Natural killer cell treated with Interleukin-12 subunit alpha and Interleukin-12 subunit beta and Interleukin-15 and Interleukin-18, amount 100 ng/mL, for 72 hours (primary cell): ENCODE data around the gene KCNQ5. TPM values are rescaled to one million over a fixed set of nuclear protein-coding genes. Genes with fewer than 3 reads are reported as not detected.
A peak's percentile ranks its signal among the peaks of the same experiment; 100 is the strongest.

Experiments
- ATAC-seq, 2 donors: fragments of 150-1000 bp; cut with Tn5 transposase in 1 of 2; sonication (Bioruptor Pico), chemical (Tn5 transposase) in 1 of 2; 2 replicates each; pipeline ENCODE4 v1.10.0; 2021
- DNase-seq: peaks from one replicate; pipeline ENCODE4 v3.0.0; 2022; ENCODE audit warnings: low spot score
- H3K27ac Mint-ChIP-seq, 2 donors: 1 replicate in 1 of 2; 2 replicates in 1 of 2; pipeline ENCODE4 v1.8.0; 2022; ENCODE audit warnings: mixed read lengths in 2 of 2, mild to moderate bottlenecking in 1 of 2, moderate library complexity in 1 of 2
- H3K27me3 Mint-ChIP-seq, 2 donors: 1 replicate in 1 of 2; 2 replicates in 1 of 2; pipeline ENCODE4 v1.8.0; 2022; ENCODE audit warnings: mixed read lengths in 2 of 2
- H3K36me3 Mint-ChIP-seq: one replicate; pipeline ENCODE4 v1.8.0; 2022; ENCODE audit warnings: mixed read lengths
- H3K4me1 Mint-ChIP-seq, 2 donors: 1 replicate in 1 of 2; 2 replicates in 1 of 2; pipeline ENCODE4 v1.8.0; 2022; ENCODE audit warnings: low read depth in 2 of 2, mixed read lengths in 2 of 2, mild to moderate bottlenecking in 1 of 2
- H3K4me3 Mint-ChIP-seq: one replicate; pipeline ENCODE4 v1.8.0; 2022; ENCODE audit warnings: mixed read lengths
- H3K9me3 Mint-ChIP-seq: 2 replicates; pipeline ENCODE4 v1.8.0; 2022; ENCODE audit warnings: mixed read lengths
- total RNA-seq, 2 donors: library from RNA; stranded (reverse); gene quantifications; one replicate each; pipeline ENCODE4 v1.2.3, GENCODE V29; 2022

Gene KCNQ5
- total RNA-seq, 2 donors from 2014 or later, result 3.8 to 13.3 TPM

- no peak for DNase-seq
- Mint-ChIP-seq H3K27ac (no peak overlapping the region), H3K4me1 (peaks cover 0 to 4% of the 10 kb centered on the region in 2 donors), H3K36me3 (peaks cover 13% of the 10 kb centered on the region), H3K9me3 (peaks cover 5% of the 10 kb centered on the region), H3K27me3 (no peaks in the 10 kb centered on the region), H3K4me3 (no peak overlapping the region)
- no peak for ATAC-seq
Observed at GRCh38 chr6:72715119-72715518, 93.3 kb downstream of the KCNQ5 start.

DNA sequence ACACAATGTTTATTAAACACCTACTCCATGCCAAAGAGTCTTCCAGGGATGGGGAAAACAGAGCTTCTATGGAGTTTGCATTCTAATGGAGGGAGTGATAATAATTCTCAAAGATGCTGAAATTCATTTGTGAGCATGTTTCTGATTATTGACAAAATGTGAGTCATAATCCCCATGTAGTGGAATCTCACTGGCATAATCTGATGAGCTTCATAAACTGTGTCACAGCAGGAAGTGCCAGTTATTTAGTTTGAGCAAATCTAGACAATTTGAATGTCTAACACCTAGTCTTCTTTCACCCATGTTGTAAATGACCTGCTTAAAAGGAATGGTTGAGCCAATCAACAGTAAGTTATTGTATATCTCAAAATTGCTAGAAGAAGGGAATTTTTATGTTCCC is 95.1 kb downstream of the KCNQ5 start:
- Mint-ChIP-seq H3K27me3 (no peaks in the 10 kb centered on the region), H3K27ac (no peak overlapping the region), H3K4me3 (no peak overlapping the region), H3K36me3 (no peaks in the 10 kb centered on the region), H3K4me1 (peaks cover 0 to 4% of the 10 kb centered on the region in 2 donors), H3K9me3 (no peaks in the 10 kb centered on the region)
- ATAC-seq (no peak), DNase-seq (no peak)

GRCh38 chr6:72720464-72720863 is 98.6 kb downstream of the KCNQ5 start:
- DNase-seq, result no peak
- Mint-ChIP-seq H3K27ac (no peak overlapping the region), H3K36me3 (no peaks in the 10 kb centered on the region), H3K4me3 (no peak overlapping the region), H3K9me3 (no peaks in the 10 kb centered on the region), H3K4me1 (peaks cover 0 to 4% of the 10 kb centered on the region in 2 donors), H3K27me3 (no peaks in the 10 kb centered on the region)
- no peak for ATAC-seq

DNA sequence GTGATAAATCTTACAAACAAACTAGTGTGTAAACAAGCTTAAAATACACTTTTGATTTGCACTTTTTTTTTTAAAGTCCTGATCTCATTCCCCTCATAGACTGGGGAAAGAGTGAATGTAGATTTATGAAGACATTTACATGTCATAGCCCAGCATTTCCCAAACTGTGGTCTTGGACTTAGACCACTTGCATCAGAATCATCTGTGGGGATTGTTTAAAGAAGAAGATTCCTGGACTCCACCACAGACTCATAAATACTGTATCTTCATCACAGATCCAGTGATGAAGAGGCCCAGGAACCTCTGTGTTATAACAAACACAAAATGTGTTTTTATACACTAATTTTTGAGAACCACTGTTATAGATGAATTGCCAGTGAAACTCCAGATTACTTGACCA is 99.5 kb downstream of the KCNQ5 start:
- Mint-ChIP-seq H3K36me3 (no peaks in the 10 kb centered on the region), H3K27me3 (no peaks in the 10 kb centered on the region), H3K4me1 (peaks cover 0 to 4% of the 10 kb centered on the region in 2 donors), H3K9me3 (no peaks in the 10 kb centered on the region), H3K27ac (no peak overlapping the region), H3K4me3 (no peak overlapping the region)
- no peak for DNase-seq
- no peak for ATAC-seq

DNA sequence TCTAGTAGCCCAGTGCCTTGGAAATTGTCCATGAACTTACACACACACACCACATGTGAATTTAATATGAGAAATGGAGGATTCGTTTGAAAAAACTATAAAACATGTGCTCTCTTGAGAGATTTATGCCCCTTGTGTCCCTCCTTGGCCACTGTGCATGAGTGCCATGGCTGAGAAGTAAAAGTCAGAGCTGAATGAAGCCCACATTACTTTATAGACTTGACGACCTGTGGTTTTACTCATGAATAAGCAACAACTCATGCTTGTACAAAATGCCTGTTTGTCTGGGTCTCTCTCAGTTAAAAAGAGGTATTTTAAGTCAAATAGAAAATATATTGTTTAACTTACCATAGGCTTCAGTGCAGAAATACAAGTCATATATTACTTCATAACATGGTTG is 102.7 kb downstream of the KCNQ5 start:
- Mint-ChIP-seq H3K4me3 (no peak overlapping the region), H3K36me3 (no peaks in the 10 kb centered on the region), H3K27me3 (no peaks in the 10 kb centered on the region), H3K27ac (no peak overlapping the region), H3K4me1 (peaks cover 0 to 9% of the 10 kb centered on the region in 2 donors), H3K9me3 (no peaks in the 10 kb centered on the region)
- ATAC-seq (no peak), DNase-seq (no peak)

GRCh38 chr6:72728706-72729343 is 107.0 kb downstream of the KCNQ5 start:
- no peaks in the 10 kb centered on the region for H3K9me3 Mint-ChIP-seq
- H3K4me1 Mint-ChIP-seq, result peaks cover 0 to 5% of the 10 kb centered on the region in 2 donors
- H3K27ac Mint-ChIP-seq, result no peak overlapping the region
- no peaks in the 10 kb centered on the region for H3K27me3 Mint-ChIP-seq
- ATAC-seq (no peak), DNase-seq (no peak)
- H3K36me3 Mint-ChIP-seq, result no peaks in the 10 kb centered on the region
- H3K4me3 Mint-ChIP-seq, result no peak overlapping the region

- DNase-seq, result no peak
- Mint-ChIP-seq H3K36me3 (no peaks in the 10 kb centered on the region), H3K4me3 (no peak overlapping the region), H3K4me1 (peaks cover 0 to 3% of the 10 kb centered on the region in 2 donors), H3K27ac (no peak overlapping the region), H3K27me3 (no peaks in the 10 kb centered on the region), H3K9me3 (no peaks in the 10 kb centered on the region)
- no peak for ATAC-seq
Observed at GRCh38 chr6:72733045-72733444, 111.2 kb downstream of the KCNQ5 start.

DNA sequence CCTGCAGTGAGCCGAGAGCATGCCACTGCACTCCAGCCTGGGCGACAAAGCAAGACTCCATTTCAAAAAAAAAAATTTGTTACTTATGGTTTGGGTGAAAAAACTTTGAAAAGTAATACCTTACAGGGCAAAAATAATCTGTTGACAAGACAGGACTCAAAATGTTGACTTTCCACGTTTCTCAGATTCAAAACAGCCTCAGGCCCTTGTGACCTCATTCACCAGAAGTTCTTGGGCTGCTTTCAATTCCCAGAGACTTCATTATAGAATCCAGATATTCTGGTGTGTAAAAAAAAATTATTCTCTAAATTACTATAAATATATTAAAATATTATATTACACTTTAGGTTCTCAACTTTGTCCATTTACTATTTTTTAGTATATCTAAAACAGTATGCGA is 116.2 kb downstream of the KCNQ5 start:
- H3K27ac Mint-ChIP-seq, result no peak overlapping the region
- H3K9me3 Mint-ChIP-seq, result no peaks in the 10 kb centered on the region
- no peaks in the 10 kb centered on the region for H3K27me3 Mint-ChIP-seq
- H3K4me3 Mint-ChIP-seq, result no peak overlapping the region
- H3K4me1 Mint-ChIP-seq, result peaks cover 36 to 38% of the 10 kb centered on the region in 2 donors
- DNase-seq (no peak), ATAC-seq (no peak)
- no peaks in the 10 kb centered on the region for H3K36me3 Mint-ChIP-seq

DNA sequence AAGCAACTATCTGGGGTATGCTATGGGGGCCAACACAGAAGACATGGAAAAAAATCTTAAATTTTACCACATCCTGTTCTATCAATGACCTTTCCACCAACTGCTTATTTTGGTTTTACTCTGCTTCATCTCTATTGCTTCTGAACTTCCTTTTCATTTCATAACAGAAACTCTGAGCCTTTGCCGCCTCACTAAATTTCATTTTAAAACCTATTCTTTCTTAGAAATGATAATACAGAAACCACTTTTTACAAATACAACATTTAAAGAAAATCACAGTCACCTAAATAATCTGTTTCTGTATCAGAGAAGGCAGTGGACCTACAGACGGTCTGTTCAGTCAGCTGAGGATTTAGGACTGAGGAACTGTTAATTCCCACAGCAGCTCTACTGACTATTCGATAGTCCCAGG is 117.5 kb downstream of the KCNQ5 start:
- no peaks in the 10 kb centered on the region for H3K27me3 Mint-ChIP-seq
- H3K4me3 Mint-ChIP-seq, result peak overlapping the region; percentile 60
- H3K27ac Mint-ChIP-seq, result peak overlapping the region; percentile 12 to 63

DNA sequence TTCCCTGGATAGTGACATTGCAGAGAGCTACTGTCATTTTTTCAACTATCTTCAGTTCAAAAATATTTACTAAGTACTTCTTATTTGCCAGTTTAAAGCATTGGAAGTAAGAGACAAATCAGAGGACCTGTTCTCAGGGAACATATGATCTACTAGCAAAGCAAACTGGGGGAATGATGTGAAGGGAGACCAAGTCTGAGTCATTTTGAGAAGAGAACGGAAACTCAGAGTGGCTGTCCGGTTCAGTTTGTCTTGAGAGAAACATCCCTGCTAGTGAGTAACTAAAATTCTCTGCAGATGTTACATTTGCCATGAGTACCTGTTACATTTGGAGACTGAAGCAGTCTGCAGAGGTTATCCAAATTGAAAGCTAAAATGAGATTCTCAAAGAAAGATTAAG is 118.3 kb downstream of the KCNQ5 start:
- Mint-ChIP-seq H3K9me3 (no peaks in the 10 kb centered on the region), H3K27me3 (no peaks in the 10 kb centered on the region), H3K4me1 (peaks cover 36 to 38% of the 10 kb centered on the region in 2 donors), H3K36me3 (no peaks in the 10 kb centered on the region), H3K4me3 (peak overlapping the region; percentile 59), H3K27ac (peak overlapping the region; percentile 12 to 63)
- DNase-seq (no peak), ATAC-seq (peak; percentile 65 to 78)

More for the DNA sequence above, 117.5 kb downstream of the KCNQ5 start:
- ATAC-seq, result peak; percentile 70 to 75
- Mint-ChIP-seq H3K36me3 (no peaks in the 10 kb centered on the region), H3K9me3 (no peaks in the 10 kb centered on the region), H3K4me1 (peaks cover 36 to 38% of the 10 kb centered on the region in 2 donors)
- no peak for DNase-seq

DNA sequence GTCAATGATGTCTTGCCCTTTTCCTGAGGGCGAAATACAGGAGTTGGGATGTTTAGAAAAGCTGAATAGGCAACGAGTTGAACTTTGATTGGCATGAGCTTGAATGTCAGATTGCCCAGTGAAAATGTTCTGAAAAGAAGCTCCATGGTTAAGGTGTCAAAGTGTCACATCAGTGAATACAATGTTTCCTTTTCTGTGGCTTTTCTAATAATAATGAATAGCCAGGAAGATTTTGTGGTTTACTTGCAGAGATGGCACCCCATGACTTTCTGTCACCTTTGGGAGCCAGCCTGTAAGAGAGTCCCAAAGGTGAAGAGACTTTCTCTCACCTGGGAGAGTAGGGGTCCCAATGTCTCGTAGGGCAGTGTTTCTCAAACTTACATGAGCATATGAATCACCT is 119.2 kb downstream of the KCNQ5 start:
- Mint-ChIP-seq H3K9me3 (no peaks in the 10 kb centered on the region), H3K4me1 (peaks cover 36 to 38% of the 10 kb centered on the region in 2 donors), H3K4me3 (peak overlapping the region; percentile 59), H3K36me3 (no peaks in the 10 kb centered on the region), H3K27me3 (no peaks in the 10 kb centered on the region), H3K27ac (peak overlapping the region; percentile 12 to 63)
- ATAC-seq (no peak), DNase-seq (no peak)

DNA sequence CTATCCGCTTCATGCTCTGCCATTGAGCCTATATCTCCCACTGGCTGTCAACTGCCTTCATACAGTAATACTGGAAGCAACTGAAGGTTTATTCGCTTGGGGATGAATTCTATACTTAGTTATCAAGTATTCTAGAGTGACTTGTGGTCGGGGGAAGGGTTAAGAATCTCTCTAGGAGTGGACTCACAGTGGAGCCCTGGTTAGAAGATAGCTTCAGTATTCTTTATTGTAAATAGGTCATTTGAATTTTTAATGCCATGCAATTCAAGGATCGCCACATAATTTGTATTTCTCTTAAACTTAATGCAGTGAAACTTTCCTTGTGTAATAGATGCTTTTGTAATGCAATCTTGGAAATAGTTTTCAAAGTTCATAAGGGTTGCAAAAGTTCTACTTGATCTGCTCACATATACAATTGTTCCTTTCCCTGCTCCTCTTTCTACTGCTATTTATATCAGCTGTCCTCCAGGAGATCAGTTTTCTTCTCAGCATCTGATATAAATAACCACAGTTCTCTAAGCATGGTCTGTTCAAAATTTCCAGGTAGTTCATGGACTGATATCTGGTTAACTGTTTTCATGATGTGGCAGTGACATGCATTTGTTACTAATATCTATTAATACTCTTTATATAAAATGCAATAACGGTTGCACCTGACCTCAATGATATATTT is 120.3 kb downstream of the KCNQ5 start:
- Mint-ChIP-seq H3K9me3 (no peaks in the 10 kb centered on the region), H3K36me3 (no peaks in the 10 kb centered on the region)

DNA sequence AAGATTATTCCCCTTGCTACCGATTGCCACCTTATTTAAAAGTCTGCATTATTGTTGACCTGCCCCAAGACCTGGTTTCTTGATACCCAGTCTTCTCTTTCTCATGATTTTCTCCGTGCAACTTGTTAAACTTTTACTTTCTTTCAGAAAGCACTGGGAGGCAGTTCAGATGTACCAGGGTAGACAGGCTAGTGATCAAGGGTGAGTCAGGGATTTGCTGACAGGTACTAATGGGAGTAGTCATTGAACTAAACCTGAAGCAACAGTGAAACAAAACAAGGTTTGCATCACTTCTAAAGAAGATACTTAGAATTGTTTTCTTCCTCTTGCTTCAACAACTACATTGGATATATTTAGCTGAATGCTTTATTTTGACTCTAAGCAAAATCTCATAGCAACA is 124.4 kb downstream of the KCNQ5 start:
- no peak for DNase-seq
- peaks cover 11 to 13% of the 10 kb centered on the region in 2 donors for H3K4me1 Mint-ChIP-seq
- no peaks in the 10 kb centered on the region for H3K9me3 Mint-ChIP-seq
- no peaks in the 10 kb centered on the region for H3K36me3 Mint-ChIP-seq
- no peak overlapping the region for H3K27ac Mint-ChIP-seq
- H3K27me3 Mint-ChIP-seq, result no peaks in the 10 kb centered on the region
- ATAC-seq, result no peak
- no peak overlapping the region for H3K4me3 Mint-ChIP-seq

More for the DNA sequence above, 120.3 kb downstream of the KCNQ5 start:
- H3K4me3 Mint-ChIP-seq, result no peak overlapping the region
- peaks cover 36 to 38% of the 10 kb centered on the region in 2 donors for H3K4me1 Mint-ChIP-seq
- DNase-seq (no peak), ATAC-seq (no peak)
- no peaks in the 10 kb centered on the region for H3K27me3 Mint-ChIP-seq
- H3K27ac Mint-ChIP-seq, result peak overlapping the region in 1 of 2 donors; percentile 63

DNA sequence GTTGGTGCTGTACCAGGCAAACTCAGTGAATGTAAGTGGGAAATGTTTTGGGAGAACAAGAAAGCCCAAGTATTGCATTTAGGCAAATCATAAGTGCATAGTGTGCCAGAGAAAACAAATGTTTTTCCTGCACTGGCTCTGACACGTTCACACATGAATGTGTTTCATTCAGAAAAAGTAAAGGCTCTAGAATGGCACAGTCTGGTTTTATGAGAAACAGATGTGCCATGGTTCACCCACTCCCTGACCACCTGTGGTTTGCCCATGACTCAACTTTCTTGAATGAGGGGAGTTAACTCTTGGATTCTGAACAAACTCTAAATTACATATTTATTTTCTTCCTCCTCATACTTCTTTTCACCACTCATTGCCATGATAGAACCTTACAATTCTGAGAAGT is 126.9 kb downstream of the KCNQ5 start:
- Mint-ChIP-seq H3K27me3 (no peaks in the 10 kb centered on the region), H3K4me3 (no peak overlapping the region), H3K9me3 (no peaks in the 10 kb centered on the region), H3K36me3 (no peaks in the 10 kb centered on the region), H3K4me1 (peaks cover 0 to 6% of the 10 kb centered on the region in 2 donors), H3K27ac (no peak overlapping the region)
- ATAC-seq (no peak), DNase-seq (no peak)
